ENCODE data around the gene FAM47E.

- TF ChIP-seq CTCF (conservative IDR thresholded peaks at IDR 0.05; ENCODE audit: low read length) (no peak), EZH2phosphoT487 (IDR thresholded peaks at IDR 0.05; ENCODE audit: borderline replicate concordance) (no peak)
These were observed 559 bp upstream of the FAM47E start for GRCh38 chr4:76250962-76251361.
